ENCODE results near the gene ACSS1.

ACSS1 gene

DNA sequence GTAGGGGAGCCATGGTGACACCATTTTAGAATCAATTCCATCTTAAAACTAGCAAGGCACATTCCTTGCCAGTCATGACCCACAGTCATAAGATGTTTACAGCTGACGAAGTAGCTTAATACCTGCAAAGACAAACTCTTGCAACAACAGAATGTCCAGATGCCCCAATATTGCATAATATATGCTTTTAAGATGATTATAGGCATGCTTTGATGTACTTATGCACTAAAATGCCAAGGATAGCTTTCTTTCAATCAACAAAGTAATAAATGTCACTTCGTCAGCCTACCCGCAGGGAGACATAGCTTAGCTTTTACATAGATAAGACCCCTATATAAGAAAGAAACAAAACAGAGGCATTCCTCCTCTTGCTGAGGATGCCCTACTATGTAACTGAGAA lies 26.7 kb downstream of the ACSS1 start:
- no peak overlapping the region for H3K4me3 ChIP-seq (replicated peaks; ENCODE audit: low read depth, low read length)
- DNase-seq (ENCODE audit: low read depth) = no peak
- TF ChIP-seq, protein P1, sequence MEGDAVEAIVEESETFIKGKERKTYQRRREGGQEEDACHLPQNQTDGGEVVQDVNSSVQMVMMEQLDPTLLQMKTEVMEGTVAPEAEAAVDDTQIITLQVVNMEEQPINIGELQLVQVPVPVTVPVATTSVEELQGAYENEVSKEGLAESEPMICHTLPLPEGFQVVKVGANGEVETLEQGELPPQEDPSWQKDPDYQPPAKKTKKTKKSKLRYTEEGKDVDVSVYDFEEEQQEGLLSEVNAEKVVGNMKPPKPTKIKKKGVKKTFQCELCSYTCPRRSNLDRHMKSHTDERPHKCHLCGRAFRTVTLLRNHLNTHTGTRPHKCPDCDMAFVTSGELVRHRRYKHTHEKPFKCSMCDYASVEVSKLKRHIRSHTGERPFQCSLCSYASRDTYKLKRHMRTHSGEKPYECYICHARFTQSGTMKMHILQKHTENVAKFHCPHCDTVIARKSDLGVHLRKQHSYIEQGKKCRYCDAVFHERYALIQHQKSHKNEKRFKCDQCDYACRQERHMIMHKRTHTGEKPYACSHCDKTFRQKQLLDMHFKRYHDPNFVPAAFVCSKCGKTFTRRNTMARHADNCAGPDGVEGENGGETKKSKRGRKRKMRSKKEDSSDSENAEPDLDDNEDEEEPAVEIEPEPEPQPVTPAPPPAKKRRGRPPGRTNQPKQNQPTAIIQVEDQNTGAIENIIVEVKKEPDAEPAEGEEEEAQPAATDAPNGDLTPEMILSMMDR (IDR thresholded peaks at IDR 0.05; ENCODE audit: low read length, missing control alignments) = no peak

GRCh38 chr20:25030649-25031207 lies 27.2 kb downstream of the ACSS1 start:
- DNase-seq (ENCODE audit: low read depth) = no peak
- TF ChIP-seq, protein P1 (IDR thresholded peaks at IDR 0.05; ENCODE audit: low read length, missing control alignments) = no peak

GRCh38 chr20:25030007-25030648 lies 27.8 kb downstream of the ACSS1 start:
- DNase-seq (ENCODE audit: low read depth) = no peak
- H3K4me3 ChIP-seq (replicated peaks; ENCODE audit: low read depth, low read length) = no peak overlapping the region
- TF ChIP-seq, protein P1 (IDR thresholded peaks at IDR 0.05; ENCODE audit: low read length, missing control alignments) = no peak

More at GRCh38 chr20:25030649-25031207, 27.2 kb downstream of the ACSS1 start:
- no peak overlapping the region for H3K4me3 ChIP-seq (replicated peaks; ENCODE audit: low read depth, low read length)

DNA sequence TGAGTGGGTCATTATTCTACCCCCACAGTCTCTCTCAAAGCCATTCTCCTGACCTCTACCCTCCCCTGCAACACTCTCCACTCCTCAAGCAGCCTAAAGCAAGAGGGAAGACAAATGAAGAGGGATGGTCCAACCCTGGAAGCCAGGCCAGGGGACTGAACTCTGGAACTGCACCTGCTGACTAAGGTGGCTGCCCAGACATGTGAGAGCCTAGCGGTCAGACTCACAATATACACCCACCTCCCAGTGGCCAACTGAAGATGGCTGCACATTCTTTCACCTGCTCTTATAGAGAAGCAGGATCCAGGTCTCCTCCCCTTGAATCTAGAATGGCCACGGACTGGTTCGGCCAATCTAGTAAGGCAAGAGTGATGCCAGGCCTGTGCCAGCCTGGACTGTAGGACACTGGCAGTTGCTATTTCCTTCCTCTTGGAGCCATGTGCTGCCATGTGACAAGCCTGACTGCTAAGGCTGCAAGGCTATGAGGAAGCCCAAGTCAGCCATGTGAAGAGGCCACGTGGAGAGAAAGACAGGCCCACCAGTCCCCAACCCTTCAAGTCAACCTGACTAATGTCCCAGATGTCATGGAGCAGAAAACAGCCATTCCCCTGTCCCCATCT lies 31.8 kb downstream of the ACSS1 start:
- DNase-seq (ENCODE audit: low read depth) = no peak
- H3K4me3 ChIP-seq (replicated peaks; ENCODE audit: low read depth, low read length) = no peak overlapping the region
- TF ChIP-seq, protein P1 (IDR thresholded peaks at IDR 0.05; ENCODE audit: low read length, missing control alignments) = no peak

- no peak overlapping the region for H3K4me3 ChIP-seq (replicated peaks; ENCODE audit: low read depth, low read length)
- DNase-seq (ENCODE audit: low read depth) = no peak
- TF ChIP-seq, protein P1 (IDR thresholded peaks at IDR 0.05; ENCODE audit: low read length, missing control alignments) = no peak
Measured at GRCh38 chr20:25025091-25025861, 32.7 kb downstream of the ACSS1 start.

- TF ChIP-seq, protein P1 (IDR thresholded peaks at IDR 0.05; ENCODE audit: low read length, missing control alignments) = no peak
- DNase-seq (ENCODE audit: low read depth) = no peak
- H3K4me3 ChIP-seq (replicated peaks; ENCODE audit: low read depth, low read length) = no peak overlapping the region
Measured at GRCh38 chr20:25024171-25024570, 33.8 kb downstream of the ACSS1 start.

All from fibroblast of pulmonary artery (primary cell).